DMS79 (cell line): ENCODE data around the gene ZFP36L2.
A peak's percentile ranks its signal among the peaks of the same experiment; 100 is the strongest.

Experiments
- DNase-seq: peaks from one replicate; lab custom pipeline; 2025; lab: John Stamatoyannopoulos, UW

Gene ZFP36L2

GRCh38 chr2:43186321-43186678 lies 40.1 kb downstream of the ZFP36L2 start:
- no peak for DNase-seq

- no peak for DNase-seq
These were observed 41.3 kb downstream of the ZFP36L2 start for GRCh38 chr2:43185146-43185545.

- DNase-seq: no peak
These were observed 42.0 kb downstream of the ZFP36L2 start for GRCh38 chr2:43184339-43184895.

- no peak for DNase-seq
These were observed 42.7 kb downstream of the ZFP36L2 start for GRCh38 chr2:43183743-43184142.

- DNase-seq: no peak
These were observed 45.5 kb downstream of the ZFP36L2 start for GRCh38 chr2:43180897-43181296.

GRCh38 chr2:43179942-43180341 lies 46.5 kb downstream of the ZFP36L2 start:
- no peak for DNase-seq

GRCh38 chr2:43178602-43179542 lies 47.5 kb downstream of the ZFP36L2 start:
- peak; percentile 58 for DNase-seq

GRCh38 chr2:43178055-43178598 lies 48.3 kb downstream of the ZFP36L2 start:
- no peak for DNase-seq

- DNase-seq: no peak
These were observed 50.0 kb downstream of the ZFP36L2 start for GRCh38 chr2:43176449-43176848.

GRCh38 chr2:43175876-43176275 lies 50.5 kb downstream of the ZFP36L2 start:
- DNase-seq: no peak

- DNase-seq: no peak
These were observed 51.4 kb downstream of the ZFP36L2 start for GRCh38 chr2:43175020-43175441.

GRCh38 chr2:43174368-43174916 lies 52.0 kb downstream of the ZFP36L2 start:
- no peak for DNase-seq
